B cell (primary cell): ENCODE data around the gene DAB2IP. TPM values are rescaled to one million over a fixed set of nuclear protein-coding genes. Genes with fewer than 3 reads are reported as not detected.

Experiments used
- ATAC-seq: fragments of 200-7000 bp; cut with Tn5 transposase; one replicate; pipeline ENCODE4 v1.10.0; 2021; ENCODE audit warnings: low read depth, mild to moderate bottlenecking, moderate number of reproducible peaks, moderate library complexity
- CTCF ChIA-PET: fragments of 350-600 bp; sonication (Branson Sonifier 250); formaldehyde crosslinking; loops from one replicate; lab custom pipeline; 2021; ENCODE audit warnings: antibody characterized with exemption, inconsistent platforms; lab: Charles Lee
- POLR2A ChIA-PET: fragments of 350-600 bp; sonication (Branson Sonifier 250); formaldehyde crosslinking; loops from one replicate; lab custom pipeline; 2021; ENCODE audit warnings: antibody characterized with exemption; lab: Charles Lee
- DNase-seq: peaks from one replicate; pipeline ENCODE4 v3.0.0; 2013
- H2AFZ ChIP-seq: 2 replicates; pipeline ENCODE4 v1.6.1; 2012; ENCODE audit warnings: mild to moderate bottlenecking, low read depth, low read length; ENCODE audit not compliant: insufficient read depth, poor library complexity, severe bottlenecking
- H3K27ac ChIP-seq, 2 donors: 1 replicate in 1 of 2; 2 replicates in 1 of 2; pipeline ENCODE4 v1.5.1; 2012 to 2013; ENCODE audit warnings: low read length in 2 of 2, mild to moderate bottlenecking in 2 of 2, moderate library complexity in 1 of 2
- H3K27me3 ChIP-seq, 4 experiments: fragments of 200-600 bp in 1 of 4; sonication (generic) in 1 of 4; replicated peaks in 1 of 4; 1 replicate in 2 of 4; 2 replicates in 2 of 4; pipeline versions ENCODE4 v1.6.1 to v1.7.0; 2013 to 2016; ENCODE audit warnings: low read length in 3 of 4, mild to moderate bottlenecking in 2 of 4, mixed read lengths in 1 of 4, moderate library complexity in 1 of 4; ENCODE audit not compliant: insufficient read depth in 4 of 4, control insufficient read depth in 3 of 4; ENCODE audit errors: control extremely low read depth in 1 of 4
- H3K36me3 ChIP-seq, 2 experiments: replicated peaks in 1 of 2; 1 replicate in 1 of 2; 2 replicates in 1 of 2; pipeline versions ENCODE4 v1.6.1 to v1.7.1; 2013; ENCODE audit warnings: low read length in 1 of 2; ENCODE audit not compliant: insufficient read depth in 2 of 2, control insufficient read depth in 1 of 2; ENCODE audit errors: control extremely low read depth in 1 of 2, extremely low read depth in 1 of 2
- H3K4me1 ChIP-seq, 2 donors: fragments of 200-600 bp in 1 of 2; sonication (generic) in 1 of 2; 1 replicate in 1 of 2; 2 replicates in 1 of 2; pipeline versions ENCODE4 v1.5.1 to v1.6.1; 2013 to 2017; ENCODE audit warnings: low read length in 2 of 2; ENCODE audit not compliant: control insufficient read depth in 2 of 2, insufficient read depth in 2 of 2
- H3K4me2 ChIP-seq: replicated peaks from 2 replicates; pipeline ENCODE3; 2012; ENCODE audit warnings: mild to moderate bottlenecking, low read depth, low read length; ENCODE audit not compliant: poor library complexity, severe bottlenecking
- H3K4me3 ChIP-seq, 5 experiments: fragments of 200-600 bp in 1 of 5; sonication (generic) in 1 of 5; 1 replicate in 3 of 5; 2 replicates in 2 of 5; pipeline versions ENCODE4 v1.5.1 to v1.7.0; 2011 to 2016; ENCODE audit warnings: low read length in 4 of 5, mild to moderate bottlenecking in 4 of 5, low read depth in 2 of 5, control low read depth in 1 of 5, moderate library complexity in 1 of 5; ENCODE audit not compliant: insufficient read depth in 1 of 5; ENCODE audit errors: control extremely low read depth in 1 of 5, extremely low read depth in 1 of 5
- H3K79me2 ChIP-seq: fragments of 200-600 bp; sonication (generic); one replicate; pipeline ENCODE4 v1.6.0; 2016; ENCODE audit warnings: low read length; ENCODE audit not compliant: control insufficient read depth, insufficient read depth
- H3K9ac ChIP-seq: fragments of 200-600 bp; sonication (generic); 2 replicates; pipeline ENCODE4 v1.6.1; 2017; ENCODE audit warnings: mild to moderate bottlenecking, low read length, moderate library complexity
- H3K9me3 ChIP-seq, 3 donors: one replicate each; pipeline versions ENCODE4 v1.6.1 to v1.7.1; 2013; ENCODE audit warnings: low read length in 2 of 3; ENCODE audit not compliant: control insufficient read depth in 2 of 3, insufficient read depth in 1 of 3; ENCODE audit errors: control extremely low read depth in 1 of 3
- H4K20me1 ChIP-seq: 2 replicates; pipeline ENCODE4 v1.6.0; 2012; ENCODE audit warnings: mild to moderate bottlenecking, low read length; ENCODE audit not compliant: insufficient read depth, control insufficient read depth, poor library complexity, severe bottlenecking
- H3K27ac Mint-ChIP-seq: one replicate; pipeline ENCODE4 v1.8.0; 2021; ENCODE audit warnings: mixed read lengths
- H3K27me3 Mint-ChIP-seq: one replicate; pipeline ENCODE4 v1.8.0; 2021; ENCODE audit warnings: mixed read lengths
- H3K4me1 Mint-ChIP-seq: one replicate; pipeline ENCODE4 v1.8.0; 2021; ENCODE audit warnings: mixed read lengths
- H3K4me3 Mint-ChIP-seq: one replicate; pipeline ENCODE4 v1.8.0; 2021; ENCODE audit warnings: mixed read lengths
- H3K9me3 Mint-ChIP-seq: one replicate; pipeline ENCODE4 v1.8.0; 2022; ENCODE audit warnings: mixed read lengths; ENCODE audit not compliant: insufficient read depth
- CTCF ChIP-seq: fragments of 200-600 bp; IDR thresholded peaks from one replicate; pipeline ENCODE4 v1.8.0; 2022; ENCODE audit warnings: antibody characterized with exemption, mild to moderate bottlenecking
- EZH2 ChIP-seq: IDR thresholded peaks from 2 replicates; pipeline ENCODE4 v1.6.1; 2012; ENCODE audit warnings: borderline replicate concordance, low read depth, mild to moderate bottlenecking, moderate library complexity, low read length; ENCODE audit not compliant: insufficient read depth, poor library complexity, severe bottlenecking
- WGBS: methylation state at CpG from one replicate; pipeline ENCODE4 v1.1.5; 2013; ENCODE audit warnings: missing lambda C conversion rate; ENCODE audit not compliant: insufficient coverage; 5-methylcytosine and 5-hydroxymethylcytosine counted together
- intact Hi-C: fragments of 100-400 bp; cut with micrococcal nuclease; formaldehyde crosslinking; loops from one replicate; pipeline ENCODE4 v1.10.0; 2022
- polyA plus RNA-seq: library from polyadenylated mRNA; depleted of rRNA; stranded (reverse); fragments of >200 nt; gene quantifications from 2 replicates; pipeline ENCODE4 v1.2.3, GENCODE V29; 2012
- total RNA-seq, 2 donors: library from RNA; stranded (reverse); fragments of 120-200 nt in 1 of 2; gene quantifications; 1 replicate in 1 of 2; 2 replicates in 1 of 2; pipeline versions ENCODE4 v1.2.3 to v1.2.4, GENCODE V29; 2013 to 2022

Gene DAB2IP
- total and polyA plus RNA-seq, 2 donors (not counting 1 experiment from before 2014, with no cell fraction given) = 1.1 to 3.9 TPM

- peaks cover 52% of the 10 kb centered on the region for H3K27me3 Mint-ChIP-seq
- no peaks in the 10 kb centered on the region for H3K9me3 Mint-ChIP-seq
- H3K27ac Mint-ChIP-seq = no peak overlapping the region
- Histone ChIP-seq H3K27ac (no peak overlapping the region), H3K9me3 (no peaks in the 10 kb centered on the region), H3K4me3 (no peak overlapping the region), H3K36me3 (no peaks in the 10 kb centered on the region), H3K27me3 (peaks cover 0 to 49% (median 6%) of the 10 kb centered on the region in 4 experiments), H3K79me2 (no peaks in the 10 kb centered on the region), H2AFZ (peak overlapping the region; percentile 22), H3K4me1 (peaks cover 17 to 20% of the 10 kb centered on the region in 2 donors), H4K20me1 (no peaks in the 10 kb centered on the region), H3K9ac (no peak overlapping the region), H3K4me2 (no peak overlapping the region)
- H3K4me1 Mint-ChIP-seq = peaks cover 15% of the 10 kb centered on the region
- peak overlapping the region; percentile 20 for H3K4me3 Mint-ChIP-seq
- POLR2A ChIA-PET = no interaction called here
- 0% methylated on average over 3 of the region's 9 CpGs for WGBS
- ATAC-seq (no peak), DNase-seq (no peak)
- CTCF ChIA-PET = no interaction called here
- no peak for TF ChIP-seq CTCF
- TF ChIP-seq EZH2 = no peak
- intact Hi-C loops = no loop called here
Observed at GRCh38 chr9:121612511-121612998, 38.9 kb upstream of the DAB2IP start.

- H3K27me3 Mint-ChIP-seq = peaks cover 49% of the 10 kb centered on the region
- Histone ChIP-seq H3K9me3 (no peaks in the 10 kb centered on the region), H2AFZ (no peak overlapping the region), H3K9ac (no peak overlapping the region), H3K27ac (no peak overlapping the region), H3K4me3 (no peak overlapping the region), H4K20me1 (no peaks in the 10 kb centered on the region), H3K4me2 (peak overlapping the region; percentile 34), H3K27me3 (peaks cover 0 to 43% (median 6%) of the 10 kb centered on the region in 4 experiments), H3K36me3 (no peaks in the 10 kb centered on the region), H3K79me2 (no peaks in the 10 kb centered on the region), H3K4me1 (peaks cover 17 to 20% of the 10 kb centered on the region in 2 donors)
- no peaks in the 10 kb centered on the region for H3K9me3 Mint-ChIP-seq
- peaks cover 15% of the 10 kb centered on the region for H3K4me1 Mint-ChIP-seq
- intact Hi-C loops = no loop called here
- H3K4me3 Mint-ChIP-seq = peak overlapping the region; percentile 29
- ATAC-seq = no peak
- ChIA-PET POLR2A (no interaction called here), CTCF (no interaction called here)
- TF ChIP-seq EZH2 (no peak), CTCF (no peak)
- WGBS = 18% methylated on average over 6 of the region's 11 CpGs
- DNase-seq = peak; percentile 20
- no peak overlapping the region for H3K27ac Mint-ChIP-seq
Observed at GRCh38 chr9:121613009-121613752, 38.3 kb upstream of the DAB2IP start.
